Panc1 (cell line): ENCODE measurements around the gene CDK5RAP2. TPM values are rescaled to one million over a fixed set of nuclear protein-coding genes. Genes with fewer than 3 reads are reported as not detected.

Experiments used
- ATAC-seq: fragments of 200-7000 bp; cut with Tn5 transposase; 2 replicates; pipeline ENCODE4 v1.9.1; 2020; ENCODE audit warnings: mild to moderate bottlenecking, moderate library complexity
- BruUV-seq: library from RNA; stranded (reverse); fragments of 400-500 nt; replicated peaks from 2 replicates; lab custom pipeline; 2021; lab: Mats Ljungman, UMichigan
- CTCF ChIA-PET: fragments of 300-600 bp; sonication (Branson Sonifier 250); formaldehyde crosslinking; loops from one replicate; lab custom pipeline; 2022; ENCODE audit warnings: antibody characterized with exemption; lab: Charles Lee
- POLR2A ChIA-PET: fragments of 300-600 bp; sonication (Branson Sonifier 250); formaldehyde crosslinking; loops from one replicate; lab custom pipeline; 2022; ENCODE audit warnings: antibody characterized with exemption; lab: Charles Lee
- DNase-seq: peaks from one replicate; pipeline ENCODE4 v3.0.0-alpha.2; 2010; ENCODE audit warnings: low read depth, low spot score
- H3K27ac ChIP-seq: 2 replicates; pipeline ENCODE4 v1.5.1; 2011; ENCODE audit warnings: mild to moderate bottlenecking, low read length, inconsistent platforms
- H3K27me3 ChIP-seq: fragments of 200-500 bp; sonication (Bioruptor generic); 2 replicates; pipeline ENCODE4 v1.6.0; 2014; ENCODE audit warnings: low read length, inconsistent platforms; ENCODE audit not compliant: control insufficient read depth, insufficient read depth
- H3K36me3 ChIP-seq: fragments of 200-500 bp; sonication (Bioruptor generic); 2 replicates; pipeline ENCODE4 v1.5.1; 2014; ENCODE audit warnings: inconsistent platforms, mild to moderate bottlenecking, low read length, moderate library complexity; ENCODE audit not compliant: control insufficient read depth, insufficient read depth
- H3K4me1 ChIP-seq: 2 replicates; pipeline ENCODE4 v1.5.1; 2011; ENCODE audit warnings: inconsistent platforms, mild to moderate bottlenecking, low read length, moderate library complexity; ENCODE audit not compliant: control insufficient read depth, insufficient read depth
- H3K4me3 ChIP-seq, 2 experiments: 2 replicates each; pipeline ENCODE4 v1.5.1; 2011 to 2012; ENCODE audit warnings: low read depth in 2 of 2, low read length in 2 of 2, mild to moderate bottlenecking in 2 of 2, inconsistent platforms in 1 of 2, moderate library complexity in 1 of 2
- H3K9me3 ChIP-seq: fragments of 200-500 bp; sonication (Bioruptor generic); 2 replicates; pipeline ENCODE4 v1.5.1; 2014; ENCODE audit warnings: low read depth, mild to moderate bottlenecking, inconsistent platforms, low read length, moderate library complexity; ENCODE audit not compliant: control insufficient read depth, insufficient read depth
- CTCF ChIP-seq: fragments of 450-650 bp; IDR thresholded peaks from 2 replicates; pipeline ENCODE4 v1.5.1; 2017; ENCODE audit warnings: mild to moderate bottlenecking
- POLR2AphosphoS5 ChIP-seq: IDR thresholded peaks from 2 replicates; pipeline ENCODE4 v1.6.1; 2012; ENCODE audit warnings: mild to moderate bottlenecking, low read depth, low read length, moderate library complexity
- REST ChIP-seq, 2 experiments: IDR thresholded peaks; 2 replicates each; pipeline ENCODE4 v1.6.1; 2011 to 2012; ENCODE audit warnings: low read depth in 2 of 2, control low read depth in 1 of 2, low read length in 1 of 2, mild to moderate bottlenecking in 1 of 2, moderate library complexity in 1 of 2; ENCODE audit not compliant: insufficient read depth in 1 of 2
- SIN3A ChIP-seq: IDR thresholded peaks from 2 replicates; pipeline ENCODE4 v1.6.1; 2012; ENCODE audit warnings: low read depth, mild to moderate bottlenecking, low read length, moderate library complexity, borderline replicate concordance; ENCODE audit not compliant: insufficient read depth
- TCF7L2 ChIP-seq: IDR thresholded peaks from 2 replicates; pipeline ENCODE4 v1.6.1; 2011; ENCODE audit warnings: mild to moderate bottlenecking, low read depth, low read length, inconsistent platforms
- in situ Hi-C: cut with HindIII; loops from 2 replicates; pipeline ENCODE4 v1.10.0; 2016; ENCODE audit warnings: low sequenced_read_pairs, low pct_unique_long_range_greater_than_20kb
- intact Hi-C: fragments of 100-400 bp; cut with micrococcal nuclease; formaldehyde crosslinking; loops from one replicate; pipeline ENCODE4 v1.10.0; 2022; ENCODE audit not compliant: unreplicated experiment
- total RNA-seq: library from RNA; stranded (reverse); gene quantifications from one replicate; pipeline ENCODE4 v1.2.1, GENCODE V29; 2021; ENCODE audit not compliant: unreplicated experiment

The CDK5RAP2 gene
- total RNA-seq, 1 experiment from 2014 or later: 47.7 TPM

- no TSS peak for BruUV-seq
- Histone ChIP-seq H3K9me3 (no peaks in the 10 kb centered on the region), H3K27me3 (no peaks in the 10 kb centered on the region), H3K27ac (no peak overlapping the region), H3K36me3 (peaks cover 2% of the 10 kb centered on the region; the same call in 1 of the 2 replicates), H3K4me1 (no peaks in the 10 kb centered on the region), H3K4me3 (no peak overlapping the region)
- no peak for ATAC-seq
- no peak for DNase-seq
- POLR2A ChIA-PET: no interaction called here
- TF ChIP-seq CTCF (no peak), SIN3A (no peak), REST (IDR thresholded peaks at IDR 0.05; ENCODE audit: insufficient read depth in 1 of 2, low read depth in 2 of 2, low read length in 1 of 2) (no peak), TCF7L2 (no peak), POLR2AphosphoS5 (no peak)
- in situ Hi-C loops (no loop called here), intact Hi-C loops (no loop called here)
- CTCF ChIA-PET: no interaction called here
Observed at GRCh38 chr9:120396418-120396817, 183.5 kb downstream of the CDK5RAP2 start.

- peaks cover 2% of the 10 kb centered on the region; the same call in 1 of the 2 replicates for H3K36me3 ChIP-seq
- no TSS peak for BruUV-seq
- no peak overlapping the region for H3K27ac ChIP-seq
- CTCF ChIA-PET: no interaction called here
- intact Hi-C loops (no loop called here), in situ Hi-C loops (no loop called here)
- H3K9me3 ChIP-seq: no peaks in the 10 kb centered on the region
- no peaks in the 10 kb centered on the region for H3K27me3 ChIP-seq
- no peaks in the 10 kb centered on the region for H3K4me1 ChIP-seq
- POLR2A ChIA-PET: no interaction called here
- H3K4me3 ChIP-seq: no peak overlapping the region
- no peak for TF ChIP-seq REST (IDR thresholded peaks at IDR 0.05; ENCODE audit: insufficient read depth in 1 of 2, low read depth in 2 of 2, low read length in 1 of 2)
- TF ChIP-seq SIN3A: no peak
- TF ChIP-seq TCF7L2: no peak
- TF ChIP-seq CTCF: no peak
- DNase-seq (no peak), ATAC-seq (no peak)
Observed at GRCh38 chr9:120395376-120395775, 184.6 kb downstream of the CDK5RAP2 start.
